Cardiac muscle cell (in vitro differentiated cells and primary cell): Measurements from ENCODE around the gene FFAR4. TPM values are rescaled to one million over a fixed set of nuclear protein-coding genes. Genes with fewer than 3 reads are reported as not detected.
"Not testable (repeated sequence)": the region's sequence is repeated elsewhere in the genome, so short reads cannot be mapped to it uniquely, and the experiment has no call there.

Experiments
- DNase-seq, 2 donors: peaks; one replicate each; pipeline versions ENCODE4 v3.0.0 to v3.0.0-alpha.2; 2010 to 2017; ENCODE audit warnings: low read depth in 1 of 2, low spot score in 1 of 2
- H3K27ac ChIP-seq: fragments of 200-600 bp; sonication (generic); 2 replicates; pipeline ENCODE4 v1.5.1; 2016
- H3K27me3 ChIP-seq: fragments of 200-600 bp; sonication (generic); 2 replicates; pipeline ENCODE4 v1.6.0; 2016; ENCODE audit warnings: control low read depth
- H3K36me3 ChIP-seq: fragments of 200-600 bp; sonication (generic); 2 replicates; pipeline ENCODE4 v1.5.1; 2016; ENCODE audit warnings: control low read depth
- H3K4me1 ChIP-seq: fragments of 200-600 bp; sonication (generic); 2 replicates; pipeline ENCODE4 v1.8.1; 2017; ENCODE audit warnings: low read depth, mild to moderate bottlenecking, mixed run types
- H3K4me3 ChIP-seq: fragments of 200-600 bp; sonication (generic); 2 replicates; pipeline ENCODE4 v1.5.1; 2016; ENCODE audit warnings: mild to moderate bottlenecking
- H3K9me3 ChIP-seq: fragments of 200-600 bp; sonication (generic); 2 replicates; pipeline ENCODE4 v1.5.1; 2017; ENCODE audit warnings: low read depth, mild to moderate bottlenecking, control low read depth
- CTCF ChIP-seq: IDR thresholded peaks from 2 replicates; pipeline ENCODE4 v1.5.1; 2012; ENCODE audit warnings: low read depth, mild to moderate bottlenecking, low read length
- polyA plus RNA-seq: library from polyadenylated mRNA; unstranded; fragments of >200 nt; fragmentation: Nextera tagmentation; extraction: Ambion mirVana; gene quantifications from 2 replicates; pipeline ENCODE4 v1.2.1, GENCODE V29; 2016
- total RNA-seq: library from RNA; depleted of rRNA; stranded (reverse); fragments of >200 nt; gene quantifications from 2 replicates; pipeline ENCODE4 v1.2.3, GENCODE V29; 2016

FFAR4 gene
- total and polyA plus RNA-seq, 2 experiments from 2014 or later: not detected

GRCh38 chr10:93542358-93542791 is 24.1 kb upstream of the FFAR4 start:
- peaks cover 3% of the 10 kb centered on the region for H3K27me3 ChIP-seq
- H3K4me1 ChIP-seq: no peaks in the 10 kb centered on the region
- H3K4me3 ChIP-seq: no peak overlapping the region
- H3K36me3 ChIP-seq: no peaks in the 10 kb centered on the region
- TF ChIP-seq CTCF: no peak
- DNase-seq: peak; percentile 63 to 90
- no peaks in the 10 kb centered on the region for H3K9me3 ChIP-seq
- H3K27ac ChIP-seq: peak overlapping the region; percentile 57

GRCh38 chr10:93546995-93547394 is 19.5 kb upstream of the FFAR4 start:
- not testable (repeated sequence) for DNase-seq, H3K4me1 ChIP-seq, H3K4me3 ChIP-seq, H3K36me3 ChIP-seq, H3K27me3 ChIP-seq, H3K27ac ChIP-seq, H3K9me3 ChIP-seq

- no peak for TF ChIP-seq CTCF
- H3K27me3 ChIP-seq: peaks cover 3% of the 10 kb centered on the region
- H3K4me3 ChIP-seq: no peak overlapping the region
- H3K27ac ChIP-seq: no peak overlapping the region
- H3K36me3 ChIP-seq: no peaks in the 10 kb centered on the region
- H3K4me1 ChIP-seq: no peaks in the 10 kb centered on the region
- H3K9me3 ChIP-seq: no peaks in the 10 kb centered on the region
- DNase-seq: no peak
These were observed 18.9 kb upstream of the FFAR4 start for GRCh38 chr10:93547522-93547921.

- DNase-seq: no peak
- H3K4me3 ChIP-seq: no peak overlapping the region
- TF ChIP-seq CTCF: no peak
- no peaks in the 10 kb centered on the region for H3K9me3 ChIP-seq
- no peaks in the 10 kb centered on the region for H3K36me3 ChIP-seq
- H3K27ac ChIP-seq: no peak overlapping the region
- no peaks in the 10 kb centered on the region for H3K4me1 ChIP-seq
- peaks cover 3% of the 10 kb centered on the region for H3K27me3 ChIP-seq
These were observed 17.9 kb upstream of the FFAR4 start for GRCh38 chr10:93548376-93549071.

GRCh38 chr10:93550606-93551005 is 15.9 kb upstream of the FFAR4 start:
- TF ChIP-seq CTCF: no peak
- no peak for DNase-seq
- H3K36me3 ChIP-seq: no peaks in the 10 kb centered on the region
- H3K27me3 ChIP-seq: peaks cover 3% of the 10 kb centered on the region
- no peaks in the 10 kb centered on the region for H3K4me1 ChIP-seq
- no peak overlapping the region for H3K27ac ChIP-seq
- H3K4me3 ChIP-seq: no peak overlapping the region
- no peaks in the 10 kb centered on the region for H3K9me3 ChIP-seq

GRCh38 chr10:93552780-93553179 is 13.7 kb upstream of the FFAR4 start:
- Histone ChIP-seq H3K9me3 (no peaks in the 10 kb centered on the region), H3K4me3 (no peak overlapping the region), H3K27ac (no peak overlapping the region), H3K36me3 (no peaks in the 10 kb centered on the region), H3K27me3 (no peaks in the 10 kb centered on the region), H3K4me1 (no peaks in the 10 kb centered on the region)
- no peak for DNase-seq
- no peak for TF ChIP-seq CTCF
